Activated CD4-positive, alpha-beta T cell treated with anti-CD3 and anti-CD28 coated beads, Interleukin-2, Interleukin-6, amounts not matched to agents 100 ng/mL and 50 ng/mL, durations not matched to agents 16 hours and 8 hours (primary cell): ENCODE results near the gene MROH9.

Experiments
- DNase-seq: peaks from one replicate; pipeline ENCODE4 v3.0.0-alpha.2; 2020

The MROH9 gene

DNA sequence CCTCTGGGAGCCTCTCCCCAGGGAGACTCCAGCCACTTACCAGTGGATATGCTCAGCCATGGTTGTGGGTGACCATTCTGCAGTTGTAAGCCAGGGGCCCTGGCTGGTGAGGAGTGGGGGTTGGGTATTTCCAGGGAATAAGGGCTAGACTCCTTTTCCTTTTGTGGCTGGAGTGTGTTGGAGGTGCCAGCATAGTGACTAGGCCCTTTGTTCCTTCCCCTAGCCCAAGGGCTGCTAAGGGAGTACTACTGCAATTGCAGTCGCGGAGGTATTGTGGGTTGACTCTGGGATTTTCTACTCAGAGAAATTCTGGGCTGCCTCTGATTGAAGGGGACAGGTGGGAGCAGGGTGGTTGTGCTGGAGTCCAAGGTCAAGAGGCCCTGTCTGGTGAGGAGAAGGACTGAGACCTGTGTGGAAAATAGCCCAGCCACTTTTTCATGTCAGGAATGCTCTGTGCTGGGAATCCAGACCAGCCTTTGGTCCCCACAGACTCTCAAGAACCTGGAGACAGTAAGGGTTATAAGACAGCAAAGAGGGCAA is 43.1 kb downstream of the MROH9 start:
- no peak for DNase-seq

DNA sequence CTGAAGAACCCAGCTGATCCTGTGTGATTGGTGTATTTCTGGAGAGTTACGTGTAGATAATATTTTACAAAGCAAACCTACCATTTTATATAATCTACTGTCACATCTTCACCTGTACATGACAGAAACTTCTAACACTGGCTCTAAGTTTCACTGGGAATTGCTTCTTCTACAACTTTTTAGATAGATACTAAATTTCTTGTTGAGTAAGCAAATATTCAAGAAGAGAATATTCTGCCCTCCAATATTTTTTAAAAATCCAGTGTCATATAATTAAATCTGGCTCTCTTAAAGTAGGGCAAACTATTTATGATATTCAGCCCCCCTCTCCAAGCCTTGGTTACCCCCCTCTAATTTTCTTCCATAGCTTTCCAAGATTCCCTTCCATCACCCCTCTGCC is 50.1 kb downstream of the MROH9 start:
- no peak for DNase-seq

DNA sequence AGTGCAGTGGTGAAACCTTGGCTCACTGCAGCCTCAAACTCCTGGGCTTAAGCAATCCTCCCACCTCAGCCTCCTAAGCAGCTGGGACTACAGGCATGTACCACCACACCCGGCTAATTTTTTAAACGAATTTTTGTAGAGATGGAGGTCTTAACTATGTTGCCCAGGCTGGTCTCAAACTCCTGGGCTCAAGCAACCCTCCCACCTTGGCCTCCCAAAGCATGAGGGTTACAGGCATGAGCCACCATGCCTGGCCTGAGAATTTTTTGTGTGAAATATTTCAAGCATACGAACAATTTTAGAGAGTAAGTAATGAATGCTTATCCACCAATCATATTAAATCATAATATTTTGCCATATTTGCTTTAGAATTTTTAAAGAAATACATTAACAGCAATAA is 51.6 kb downstream of the MROH9 start:
- DNase-seq = no peak

DNA sequence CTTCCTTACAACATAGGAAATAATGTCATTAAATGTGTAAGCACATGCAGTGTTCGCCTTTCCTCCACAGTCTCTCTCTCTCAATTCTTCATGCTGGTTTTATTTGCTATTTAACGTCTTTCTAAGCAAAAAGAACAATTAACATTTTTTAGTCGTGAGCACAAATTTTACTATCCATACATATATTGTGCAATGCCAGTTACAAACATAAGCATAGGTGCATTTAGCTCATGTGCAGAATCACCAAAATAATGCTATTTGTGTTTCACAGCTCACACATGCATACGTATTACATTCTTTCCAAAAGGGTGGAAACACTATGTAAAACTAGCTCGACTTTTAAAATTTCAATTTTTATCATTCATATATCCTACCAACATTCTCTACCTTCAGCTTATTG is 52.1 kb downstream of the MROH9 start:
- DNase-seq = no peak

DNA sequence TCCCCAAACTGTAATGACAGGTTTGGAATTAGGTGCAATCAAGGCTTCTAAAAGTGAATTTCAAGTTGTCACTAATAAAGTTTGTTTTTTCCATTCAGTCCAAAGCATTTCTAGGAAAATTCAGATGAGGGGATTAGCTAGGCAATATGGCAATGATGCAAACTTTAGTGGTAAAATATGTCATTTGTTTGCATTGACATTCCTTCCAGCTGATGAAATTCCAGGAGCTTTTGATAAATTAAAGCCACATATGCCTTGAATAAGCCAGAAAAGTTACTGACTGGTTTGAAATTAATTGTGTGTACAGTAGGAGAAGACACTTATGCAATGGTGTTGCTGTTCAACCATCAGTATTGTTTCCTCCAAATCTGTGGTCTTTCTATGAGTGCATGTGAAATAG is 57.8 kb downstream of the MROH9 start:
- DNase-seq = no peak

DNA sequence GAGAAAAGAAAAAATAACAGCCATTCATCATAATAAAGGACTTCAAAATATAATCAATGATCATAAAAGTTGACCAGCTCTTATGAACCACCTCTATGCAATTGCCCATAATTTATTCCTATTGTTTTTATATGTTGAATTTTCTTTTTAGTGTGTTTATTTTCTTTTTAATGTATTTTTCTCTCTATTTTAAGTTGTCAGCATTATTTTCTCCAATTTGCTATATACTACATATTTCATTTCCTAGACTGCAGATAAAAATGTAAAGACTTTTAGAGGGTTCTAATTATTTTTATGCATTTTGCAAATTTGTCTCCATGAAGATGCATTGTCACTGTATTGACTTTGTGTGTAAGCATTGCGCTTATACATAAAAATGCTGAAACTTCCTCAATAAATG is 58.4 kb downstream of the MROH9 start:
- DNase-seq = no peak

DNA sequence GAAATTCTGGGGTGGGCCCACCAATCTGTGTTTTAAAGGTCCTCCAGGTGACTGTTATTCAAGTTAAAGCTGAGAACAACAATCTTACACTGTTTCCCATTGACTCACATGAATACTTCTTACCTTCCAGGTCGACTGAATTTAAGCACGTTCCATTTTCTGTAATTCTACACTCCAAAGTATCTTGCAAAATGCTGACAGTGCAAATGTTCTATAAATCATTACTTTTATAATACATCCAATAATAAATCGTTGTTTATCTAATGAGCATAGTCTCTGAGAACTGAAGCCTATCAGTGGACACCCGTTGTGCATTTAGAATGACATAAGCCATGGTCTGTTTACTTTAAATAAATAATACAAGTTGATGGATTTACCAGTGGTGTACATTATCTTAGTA is 79.5 kb downstream of the MROH9 start:
- no peak for DNase-seq

DNA sequence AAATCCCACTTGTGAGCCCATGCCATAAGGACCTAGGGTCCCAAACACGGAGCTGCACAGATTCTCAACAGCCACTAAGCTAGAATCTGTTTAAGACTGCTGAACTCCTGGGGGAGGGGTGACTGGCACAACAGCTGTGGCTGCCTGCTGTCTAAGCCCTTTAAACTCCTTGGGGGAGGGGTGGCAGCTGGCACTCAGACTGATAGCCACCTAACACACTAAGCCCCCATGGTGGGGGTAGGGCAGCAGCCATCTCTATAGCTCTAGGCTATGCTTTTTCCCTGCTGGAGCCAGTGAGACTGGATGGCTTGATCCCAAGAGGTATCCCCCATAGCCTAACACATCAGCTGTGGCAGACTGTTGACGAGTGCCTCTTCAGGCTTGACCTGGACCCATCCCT is 82.1 kb downstream of the MROH9 start:
- DNase-seq = no peak

DNA sequence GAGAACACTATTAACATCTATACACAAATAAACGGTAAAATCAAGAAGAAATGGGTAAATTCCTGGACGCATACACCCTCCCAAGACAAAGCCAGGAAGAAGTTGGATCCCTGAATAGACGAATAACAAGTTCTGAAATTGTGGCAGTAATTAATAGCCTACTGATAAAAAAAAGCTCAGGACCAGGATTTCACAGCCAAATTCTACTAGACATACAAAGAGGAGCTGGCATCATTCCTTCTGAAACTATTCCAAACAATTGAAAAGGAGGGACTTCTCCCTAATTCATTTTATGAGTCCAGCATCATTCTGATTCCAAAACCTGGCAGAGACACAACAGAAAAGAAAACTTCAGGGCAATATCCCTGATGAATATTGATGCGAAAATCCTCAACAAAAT is 84.6 kb downstream of the MROH9 start:
- DNase-seq = no peak

DNA sequence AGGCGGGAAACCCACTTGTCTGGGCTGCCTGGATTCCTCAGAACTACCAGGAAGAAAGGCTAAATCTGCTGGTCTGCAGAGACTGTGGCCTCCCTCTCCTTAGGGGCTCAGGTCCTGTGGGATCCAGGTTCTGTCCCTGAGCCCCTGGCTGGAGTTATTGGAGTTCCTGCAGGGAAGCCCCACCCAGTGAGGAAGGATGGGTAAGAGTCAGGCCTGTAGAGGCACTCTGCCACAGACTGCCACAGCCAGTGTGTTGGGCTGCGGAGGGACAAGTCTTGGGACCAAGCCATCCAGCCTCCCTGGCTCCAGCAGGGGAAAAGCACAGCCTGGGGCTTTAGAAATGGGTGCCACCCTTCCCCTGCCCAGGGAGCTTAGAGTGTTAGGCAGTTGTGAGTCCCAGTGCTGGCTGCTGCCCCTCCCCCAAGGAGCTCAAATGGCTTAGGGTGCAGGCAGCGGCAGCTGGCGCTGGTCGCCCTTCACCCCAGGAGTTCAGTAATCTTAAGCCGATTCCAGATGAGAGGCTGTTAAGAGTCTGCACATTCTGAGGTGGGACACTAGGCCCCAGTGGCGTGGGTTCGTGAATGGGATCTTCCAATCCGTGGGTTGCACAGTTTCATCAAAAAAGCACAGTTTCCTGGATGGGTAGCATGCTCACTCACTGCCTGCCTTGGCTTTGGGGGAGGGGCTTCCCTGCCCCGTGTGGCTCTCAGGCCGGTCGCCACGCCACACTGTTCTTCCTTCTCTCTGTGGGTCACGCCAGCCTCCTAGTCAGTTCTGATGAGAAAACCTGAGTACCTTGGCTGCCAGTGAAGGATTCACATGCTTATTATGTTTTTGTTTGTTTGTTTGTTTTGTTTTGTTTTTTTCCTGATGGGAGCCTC is 97.7 kb downstream of the MROH9 start:
- no peak for DNase-seq

DNA sequence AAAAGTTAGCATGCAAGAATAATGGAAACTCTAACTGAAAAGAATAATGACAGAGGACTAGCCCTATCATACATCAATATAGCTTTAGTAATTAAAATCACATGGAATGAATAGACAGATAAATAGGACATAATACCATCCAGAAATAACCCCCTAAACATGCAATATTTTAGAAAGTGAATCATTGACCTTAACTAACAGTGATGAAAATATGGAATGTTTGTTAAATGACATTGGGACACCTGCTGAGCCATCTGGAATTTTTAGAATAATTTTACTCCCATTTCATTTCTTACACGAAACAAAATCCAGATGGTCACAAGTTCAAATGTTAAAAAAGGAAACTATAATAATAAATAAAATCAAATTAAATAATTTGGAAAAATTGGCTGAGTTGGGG is 102.3 kb downstream of the MROH9 start:
- DNase-seq = no peak

DNA sequence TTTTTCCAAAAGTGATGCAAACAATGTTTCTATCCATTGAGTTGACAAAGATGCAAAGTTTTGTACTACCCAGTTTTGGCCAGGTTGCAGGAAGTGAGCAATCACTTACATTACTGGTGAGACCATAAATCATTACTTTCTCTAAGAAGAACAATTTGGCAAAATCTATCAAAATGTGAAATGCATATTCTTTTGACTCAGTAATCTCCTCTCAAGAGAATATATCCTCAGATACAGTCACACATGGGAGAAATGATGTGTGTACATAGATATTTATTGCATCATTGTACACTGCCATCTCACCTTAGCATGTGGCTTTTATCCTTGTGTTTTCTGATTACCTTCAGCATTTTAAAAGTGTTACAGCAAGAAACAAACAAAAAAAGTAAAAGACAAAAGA is 103.0 kb downstream of the MROH9 start:
- no peak for DNase-seq

DNA sequence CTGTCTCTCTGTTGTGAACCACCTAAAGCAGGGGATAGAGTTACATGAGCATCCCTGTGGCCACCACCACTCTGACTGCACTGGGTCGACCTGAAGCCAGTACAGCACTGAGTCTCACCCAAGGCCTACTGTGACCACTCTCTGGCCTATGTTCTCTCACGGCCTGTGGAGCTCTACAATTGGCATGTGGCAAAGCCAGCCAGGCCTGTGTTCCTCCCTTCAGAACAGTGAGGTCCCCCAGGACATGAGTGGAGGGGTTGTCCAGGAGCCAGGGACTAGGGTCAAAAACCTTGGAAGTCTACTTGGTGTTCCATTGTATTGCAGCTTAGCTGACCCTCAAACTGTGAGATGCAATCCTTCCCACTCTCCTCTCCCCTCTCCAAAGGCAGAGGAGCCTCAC is 112.7 kb downstream of the MROH9 start:
- DNase-seq = no peak

DNA sequence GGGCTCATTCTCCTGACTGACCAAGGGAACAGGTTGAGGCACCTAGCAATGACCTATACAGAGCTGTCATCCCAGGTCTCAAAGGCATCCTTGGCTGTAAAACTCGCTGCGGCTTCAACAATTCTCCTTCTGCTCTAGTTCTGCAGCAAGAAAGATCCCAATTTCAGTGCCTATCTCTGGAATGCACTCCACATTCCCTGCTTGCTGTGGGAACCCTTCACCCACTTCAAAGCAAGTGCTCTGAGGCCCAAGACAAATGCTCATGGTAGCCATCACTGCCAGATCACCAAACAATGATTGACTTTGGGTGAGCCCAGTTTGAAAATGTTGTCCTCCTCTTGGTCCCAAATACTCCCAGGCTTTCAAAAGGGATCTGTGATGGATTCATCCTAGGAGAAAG is 117.6 kb downstream of the MROH9 start:
- no peak for DNase-seq

DNA sequence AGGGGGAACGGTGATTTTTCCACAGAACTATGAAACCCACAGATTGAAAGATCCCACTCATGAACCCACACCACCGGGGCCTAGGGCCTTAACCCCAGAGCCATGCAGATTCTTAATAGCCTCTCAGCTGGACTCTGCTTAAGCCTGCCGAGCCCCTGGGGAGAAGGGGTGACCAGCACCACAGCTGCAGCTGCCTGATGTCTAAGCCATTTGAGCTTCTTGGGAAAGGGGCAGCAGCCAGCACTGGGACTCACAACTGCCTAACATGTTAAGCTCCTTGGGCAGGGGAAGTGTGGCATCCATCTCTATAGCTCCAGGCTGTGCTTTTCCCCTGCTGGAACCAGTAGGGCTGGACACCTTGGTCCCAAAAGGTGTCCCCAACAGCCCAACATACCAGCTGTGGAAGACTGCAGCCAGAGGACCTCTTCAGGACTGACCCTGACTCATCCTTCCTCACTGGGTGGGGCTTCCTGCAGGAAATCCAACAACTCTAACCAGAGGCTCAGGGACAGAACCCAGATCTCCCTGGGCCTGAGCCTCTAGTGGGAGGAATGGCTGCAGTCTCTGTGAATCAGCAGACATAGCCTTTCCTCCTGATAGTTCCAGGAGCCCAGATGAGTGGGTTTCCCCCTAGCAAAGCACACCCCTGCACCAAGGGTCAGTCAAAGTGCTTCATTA is 120.8 kb downstream of the MROH9 start:
- no peak for DNase-seq

DNA sequence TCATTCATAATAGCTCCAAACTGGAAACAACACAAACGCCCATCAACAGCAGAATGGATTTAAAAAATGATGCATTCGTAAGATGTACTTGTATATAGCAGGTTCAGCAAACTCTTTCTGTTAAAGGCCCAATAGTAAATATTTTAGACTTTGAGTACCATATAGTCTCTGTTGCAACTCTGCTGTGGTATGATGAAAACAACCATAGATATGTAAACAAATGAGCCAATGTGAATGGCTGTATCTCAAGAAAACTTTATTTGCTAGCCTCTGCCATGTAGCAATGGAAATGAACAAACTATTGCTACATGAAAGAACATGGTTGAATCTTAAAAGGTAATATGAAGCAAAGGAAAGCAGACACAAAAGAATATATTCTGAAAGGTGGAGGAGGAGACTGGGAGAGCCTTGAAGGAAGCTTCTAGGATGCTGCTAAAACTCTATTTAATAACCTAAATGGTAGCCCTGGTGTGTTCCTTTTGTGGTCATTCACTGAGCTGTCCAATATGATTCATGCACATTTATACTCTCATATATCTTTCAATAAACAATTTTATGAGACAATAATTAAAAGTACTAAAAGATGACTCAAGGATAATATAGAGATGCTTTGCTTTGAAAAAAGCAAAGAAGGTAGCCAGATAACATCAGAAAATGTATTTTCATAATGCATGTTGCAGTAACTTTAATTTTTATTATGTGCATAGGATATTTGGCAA is 126.2 kb downstream of the MROH9 start:
- DNase-seq = no peak

DNA sequence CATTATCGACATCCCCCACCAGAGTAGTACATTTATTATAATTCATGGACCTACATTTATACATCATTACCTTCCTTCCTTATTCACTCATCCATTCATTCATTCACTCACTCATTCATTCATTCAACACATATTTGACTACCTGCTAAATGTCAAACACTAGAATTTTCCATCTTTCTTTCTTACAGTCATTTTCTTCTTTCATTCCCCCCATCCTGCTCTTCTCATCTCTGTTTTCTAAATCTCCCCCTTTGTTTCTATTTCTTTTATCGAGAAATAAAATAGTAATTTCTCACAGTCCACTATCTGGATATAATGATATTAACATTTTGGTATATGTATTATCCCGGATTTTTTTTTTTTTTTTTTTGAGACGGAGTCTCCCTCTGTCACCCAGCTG is 127.6 kb downstream of the MROH9 start:
- DNase-seq = no peak

DNA sequence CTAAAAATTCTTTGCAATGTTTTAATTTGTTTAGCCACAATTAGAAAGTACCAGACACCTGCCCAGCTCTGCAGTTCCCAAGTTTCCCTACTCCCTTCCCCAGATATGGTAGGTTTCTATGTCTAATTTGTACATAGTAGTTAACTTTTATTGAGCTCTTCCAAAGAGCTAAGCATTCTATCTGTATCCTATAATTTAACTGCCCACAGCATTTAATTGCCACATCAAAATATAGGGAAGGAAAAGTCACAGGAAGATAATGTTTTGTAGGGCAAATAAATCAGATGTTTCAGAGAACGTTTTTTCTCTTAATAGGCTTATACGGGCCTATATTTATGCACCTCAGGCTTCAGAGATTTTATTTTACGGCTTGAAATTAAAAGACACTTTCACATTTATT is 139.7 kb downstream of the MROH9 start:
- no peak for DNase-seq

DNA sequence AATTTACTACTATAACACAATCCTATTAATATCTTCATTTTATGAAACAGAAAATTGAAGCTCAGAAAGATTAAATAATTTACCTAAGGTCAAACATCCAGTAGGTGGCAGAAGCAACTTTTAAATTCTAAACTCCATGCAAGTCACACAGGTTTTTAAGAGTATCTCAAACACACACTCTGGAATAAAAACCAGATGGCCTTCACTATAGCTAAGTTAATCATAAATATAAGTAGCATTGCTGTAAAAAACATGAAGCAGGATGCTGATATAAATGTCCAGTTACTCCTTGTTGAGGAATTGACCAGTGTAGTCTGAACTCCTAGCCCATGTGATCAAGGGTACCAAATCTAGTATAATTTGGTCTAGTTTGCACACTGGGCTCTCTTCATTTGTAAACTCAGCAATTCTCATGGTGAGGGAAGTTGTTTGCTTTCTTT is 146.0 kb downstream of the MROH9 start:
- DNase-seq = no peak

DNA sequence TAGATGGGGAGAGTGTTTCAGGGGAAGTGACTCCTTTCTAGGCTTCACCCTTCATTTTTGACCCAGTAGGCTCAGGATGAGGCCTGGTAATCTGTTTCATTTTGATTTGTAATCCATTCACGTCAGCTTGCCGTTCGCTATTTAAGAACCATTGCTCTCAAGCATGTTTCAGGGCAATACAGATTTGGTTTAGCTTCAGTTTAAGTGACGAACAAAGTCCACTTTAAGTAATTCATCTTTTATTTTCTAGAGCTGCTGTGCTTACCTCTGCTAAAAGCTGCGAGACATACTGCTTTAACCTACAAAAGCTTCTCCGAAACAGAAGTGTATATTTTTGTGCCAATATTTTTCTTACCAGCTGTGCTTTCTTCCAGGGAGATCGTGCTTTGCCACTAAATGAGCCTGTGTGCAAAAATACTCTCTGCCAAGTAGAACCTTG is 146.4 kb downstream of the MROH9 start:
- no peak for DNase-seq

DNA sequence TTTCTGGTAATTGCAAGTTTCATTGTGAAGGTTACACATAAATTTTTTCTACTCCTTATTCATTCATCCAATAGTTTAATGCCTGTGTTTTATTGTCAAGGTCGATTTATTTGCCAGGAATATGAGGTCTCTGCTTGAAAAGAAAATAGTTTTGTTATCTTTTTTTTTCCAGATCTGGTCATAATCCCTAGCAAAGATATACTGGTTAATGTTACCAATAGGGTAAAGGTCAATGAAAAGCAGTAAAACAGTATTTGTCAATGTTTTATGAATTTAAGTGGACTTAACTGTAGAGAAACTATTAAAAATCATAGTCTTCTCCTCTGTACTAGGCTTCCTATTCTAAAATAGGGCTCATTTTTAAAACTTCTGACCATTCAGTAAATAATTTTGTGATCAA is 147.3 kb downstream of the MROH9 start:
- no peak for DNase-seq

DNA sequence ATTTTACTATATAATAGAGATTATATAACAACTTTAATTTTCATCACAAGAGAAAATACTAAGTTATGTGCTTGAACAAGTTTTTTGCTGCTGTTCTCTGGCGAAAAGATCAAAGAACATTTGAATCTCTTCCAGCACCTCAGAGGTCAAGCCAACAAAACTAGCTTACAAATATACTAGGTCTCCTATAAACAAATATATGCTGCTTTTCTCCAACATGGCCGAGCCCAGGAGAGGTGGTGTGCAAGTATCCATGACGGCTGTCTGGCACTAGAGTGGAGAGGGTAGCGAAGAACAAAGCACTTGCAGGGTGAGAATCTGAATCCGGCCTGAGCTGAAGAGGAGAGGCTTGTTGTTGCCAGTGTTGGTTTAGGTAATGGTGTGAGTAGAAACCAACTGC is 147.9 kb downstream of the MROH9 start:
- no peak for DNase-seq

DNA sequence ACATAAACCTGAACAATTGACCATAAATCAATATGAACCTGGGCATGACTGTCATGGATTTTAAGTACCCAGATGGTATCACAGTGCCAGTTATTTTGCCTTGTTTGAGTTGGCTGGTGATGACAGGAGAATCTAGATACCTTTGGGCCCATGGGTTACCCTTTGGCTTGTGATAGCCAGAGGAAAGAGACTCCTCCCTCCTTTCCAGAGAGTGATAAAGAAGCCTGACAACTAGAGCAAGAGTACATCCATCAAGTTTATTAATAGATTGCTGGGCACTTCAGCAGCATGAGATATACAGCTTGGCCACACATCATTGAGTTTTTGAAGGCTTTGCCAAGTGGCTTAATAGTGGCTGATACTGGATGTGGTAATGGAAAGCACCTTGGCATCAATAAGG is 148.8 kb downstream of the MROH9 start:
- no peak for DNase-seq

DNA sequence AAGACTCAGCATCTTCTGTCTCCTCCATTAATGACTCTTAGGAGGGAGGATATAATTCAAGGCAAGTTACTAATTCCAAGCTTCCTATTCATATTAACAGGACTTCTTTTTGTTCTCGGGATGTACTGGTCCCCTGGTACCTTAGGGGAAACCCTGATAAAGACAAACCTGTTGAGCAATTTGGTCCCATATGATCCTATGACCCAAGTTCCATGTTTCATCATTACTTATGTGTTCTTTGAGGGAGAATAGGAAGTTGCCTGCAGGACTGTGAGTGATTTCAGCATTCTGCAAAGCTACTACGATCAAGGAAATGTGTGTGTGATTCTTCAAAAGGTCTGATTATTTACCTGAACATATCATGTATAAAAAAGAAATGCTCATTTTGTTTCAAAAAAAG is 149.5 kb downstream of the MROH9 start:
- DNase-seq = no peak
